GM23248 (cell line): Measurements from ENCODE around the gene TADA2A.
"Not testable (repeated sequence)": the region's sequence is repeated elsewhere in the genome, so short reads cannot be mapped to it uniquely, and the experiment has no call there.

Source experiments
- EZH2 ChIP-seq: fragments of 200-600 bp; sonication (generic); IDR thresholded peaks from 2 replicates; pipeline ENCODE4 v1.6.1; 2018; ENCODE audit warnings: antibody characterized with exemption, mild to moderate bottlenecking; ENCODE audit not compliant: insufficient read depth, poor library complexity, severe bottlenecking
- EZH2phosphoT487 ChIP-seq: fragments of 200-600 bp; sonication (generic); IDR thresholded peaks from 2 replicates; pipeline ENCODE4 v1.6.1; 2018; ENCODE audit warnings: antibody characterized with exemption, moderate library complexity, mild to moderate bottlenecking, low read depth; ENCODE audit not compliant: insufficient read depth

- not testable (repeated sequence) for TF ChIP-seq EZH2phosphoT487, EZH2
Observed at GRCh38 chr17:37457801-37458200, 51.1 kb downstream of the TADA2A start.
